WTC11 (cell line): ENCODE data around the gene CEP350. TPM values are rescaled to one million over a fixed set of nuclear protein-coding genes. Genes with fewer than 3 reads are reported as not detected.
"Not testable (repeated sequence)": the region's sequence is repeated elsewhere in the genome, so short reads cannot be mapped to it uniquely, and the experiment has no call there.

Experiments
- ATAC-seq: fragments of 200-7000 bp; cut with Tn5 transposase; 2 replicates; pipeline ENCODE4 v1.10.0; 2021; ENCODE audit warnings: mild to moderate bottlenecking, moderate library complexity
- CTCF ChIA-PET: fragments of 300-600 bp; sonication (Branson Sonifier 250); formaldehyde crosslinking; loops from one replicate; lab custom pipeline; 2021; ENCODE audit warnings: antibody characterized with exemption; lab: Charles Lee
- POLR2A ChIA-PET: fragments of 350-600 bp; sonication (Branson Sonifier 250); formaldehyde crosslinking; loops from one replicate; lab custom pipeline; 2021; ENCODE audit warnings: antibody characterized with exemption; lab: Charles Lee
- DNase-seq: peaks from one replicate; pipeline ENCODE4 v3.0.0; 2021; ENCODE audit warnings: low spot score
- H3K27ac Mint-ChIP-seq: 2 replicates; pipeline ENCODE4 v1.8.0; 2021; ENCODE audit warnings: mixed read lengths
- H3K27me3 Mint-ChIP-seq: 2 replicates; pipeline ENCODE4 v1.8.0; 2021; ENCODE audit warnings: low read depth, mild to moderate bottlenecking, moderate library complexity, mixed read lengths
- H3K36me3 Mint-ChIP-seq: 2 replicates; pipeline ENCODE4 v1.8.0; 2021; ENCODE audit warnings: mixed read lengths
- H3K4me1 Mint-ChIP-seq: 2 replicates; pipeline ENCODE4 v1.8.0; 2022; ENCODE audit warnings: mixed read lengths
- H3K4me3 Mint-ChIP-seq: 2 replicates; pipeline ENCODE4 v1.8.0; 2021; ENCODE audit warnings: mild to moderate bottlenecking, moderate library complexity, mixed read lengths
- H3K9me3 Mint-ChIP-seq: 2 replicates; pipeline ENCODE4 v1.8.0; 2021; ENCODE audit warnings: mixed read lengths
- CBFB ChIP-seq: sonication (generic); formaldehyde crosslinking; IDR thresholded peaks from 2 replicates; pipeline ENCODE4 v1.8.1; 2022; ENCODE audit warnings: mild to moderate bottlenecking, low read depth, missing genetic modification reagents
- ETV6 ChIP-seq: sonication (generic); formaldehyde crosslinking; IDR thresholded peaks from 2 replicates; pipeline ENCODE4 v1.8.1; 2022; ENCODE audit warnings: mild to moderate bottlenecking, missing genetic modification reagents
- GRHL2 ChIP-seq: fragments of 250-450 bp; sonication (Bioruptor Pico); IDR thresholded peaks from 2 replicates; pipeline ENCODE4 v1.8.0; 2022; ENCODE audit warnings: mild to moderate bottlenecking, moderate library complexity; ENCODE audit not compliant: insufficient replicate concordance, severe bottlenecking
- NFATC4 ChIP-seq: fragments of 250-450 bp; sonication (Bioruptor Pico); IDR thresholded peaks from 2 replicates; pipeline ENCODE4 v1.9.0; 2021; ENCODE audit warnings: mild to moderate bottlenecking
- NFE2L1 ChIP-seq: sonication (generic); formaldehyde crosslinking; IDR thresholded peaks from 2 replicates; pipeline ENCODE4 v1.8.1; 2023; ENCODE audit warnings: missing genetic modification reagents
- ZNF219 ChIP-seq: sonication (generic); formaldehyde crosslinking; IDR thresholded peaks from 2 replicates; pipeline ENCODE4 v1.8.0; 2023; ENCODE audit warnings: missing genetic modification reagents, mild to moderate bottlenecking, borderline replicate concordance
- ZNF423 ChIP-seq: fragments of 250-450 bp; sonication (Bioruptor Pico); IDR thresholded peaks from 2 replicates; pipeline ENCODE4 v2.1.2; 2022; ENCODE audit warnings: mild to moderate bottlenecking, moderate library complexity
- total RNA-seq: library from RNA; stranded (reverse); gene quantifications from 3 replicates; pipeline ENCODE4 v1.2.3, GENCODE V29; 2021
- TF ChIP-seq, protein P1 (sequence below): sonication (generic); formaldehyde crosslinking; IDR thresholded peaks from 2 replicates; pipeline ENCODE4 v1.8.0; 2022; ENCODE audit warnings: mild to moderate bottlenecking, missing genetic modification reagents
- TF ChIP-seq, protein P2 (sequence below): fragments of 250-450 bp; sonication (Bioruptor Pico); IDR thresholded peaks from 2 replicates; pipeline ENCODE4 v1.9.0; 2021; ENCODE audit warnings: mild to moderate bottlenecking
- TF ChIP-seq, protein P3 (sequence below): sonication (generic); formaldehyde crosslinking; IDR thresholded peaks from 2 replicates; pipeline ENCODE4 v1.8.0; 2022; ENCODE audit warnings: mild to moderate bottlenecking, missing genetic modification reagents
- TF ChIP-seq, protein P4 (sequence below): sonication (generic); formaldehyde crosslinking; IDR thresholded peaks from 2 replicates; pipeline ENCODE4 v1.8.1; 2023; ENCODE audit warnings: mild to moderate bottlenecking, missing genetic modification reagents, moderate library complexity
- TF ChIP-seq, protein P5 (sequence below): sonication (generic); formaldehyde crosslinking; IDR thresholded peaks from 2 replicates; pipeline ENCODE4 v1.8.0; 2023; ENCODE audit warnings: missing genetic modification reagents
- TF ChIP-seq, protein P6 (sequence below): sonication (generic); formaldehyde crosslinking; IDR thresholded peaks from 2 replicates; pipeline ENCODE4 v1.8.1; 2022; ENCODE audit warnings: mild to moderate bottlenecking, moderate library complexity, missing genetic modification reagents
- TF ChIP-seq, protein P7 (sequence below): sonication (generic); formaldehyde crosslinking; IDR thresholded peaks from 2 replicates; pipeline ENCODE4 v1.8.1; 2023; ENCODE audit warnings: mild to moderate bottlenecking, moderate library complexity, missing genetic modification reagents

CEP350 gene
- total RNA-seq, 1 experiment from 2014 or later = 34.2 TPM

DNA sequence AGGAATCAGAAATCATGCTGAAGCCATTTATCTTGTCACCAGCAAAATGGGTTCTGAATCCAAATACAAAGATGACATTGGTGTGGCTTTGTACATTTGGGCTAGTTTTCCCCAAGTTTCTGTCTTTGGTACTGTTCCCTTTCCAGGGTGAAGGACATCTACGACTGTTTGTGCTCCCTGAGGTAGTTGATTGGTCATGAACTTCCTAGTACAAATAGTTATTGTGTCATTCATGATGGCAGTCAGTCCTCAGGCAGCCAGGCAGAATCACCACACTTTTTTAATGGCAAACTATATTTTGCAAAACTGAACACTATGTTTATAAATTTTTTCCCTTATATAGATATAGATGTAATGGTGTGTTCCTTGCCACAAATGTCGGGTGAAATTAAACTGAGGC is 46.0 kb downstream of the CEP350 start:
- TF ChIP-seq, protein P1, sequence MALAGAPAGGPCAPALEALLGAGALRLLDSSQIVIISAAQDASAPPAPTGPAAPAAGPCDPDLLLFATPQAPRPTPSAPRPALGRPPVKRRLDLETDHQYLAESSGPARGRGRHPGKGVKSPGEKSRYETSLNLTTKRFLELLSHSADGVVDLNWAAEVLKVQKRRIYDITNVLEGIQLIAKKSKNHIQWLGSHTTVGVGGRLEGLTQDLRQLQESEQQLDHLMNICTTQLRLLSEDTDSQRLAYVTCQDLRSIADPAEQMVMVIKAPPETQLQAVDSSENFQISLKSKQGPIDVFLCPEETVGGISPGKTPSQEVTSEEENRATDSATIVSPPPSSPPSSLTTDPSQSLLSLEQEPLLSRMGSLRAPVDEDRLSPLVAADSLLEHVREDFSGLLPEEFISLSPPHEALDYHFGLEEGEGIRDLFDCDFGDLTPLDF = no peak
- TF ChIP-seq NFATC4 (CRISPR knock-in tag) (no peak), CBFB (CRISPR knock-in tag) (no peak), ETV6 (no peak)
- TF ChIP-seq, protein P2, sequence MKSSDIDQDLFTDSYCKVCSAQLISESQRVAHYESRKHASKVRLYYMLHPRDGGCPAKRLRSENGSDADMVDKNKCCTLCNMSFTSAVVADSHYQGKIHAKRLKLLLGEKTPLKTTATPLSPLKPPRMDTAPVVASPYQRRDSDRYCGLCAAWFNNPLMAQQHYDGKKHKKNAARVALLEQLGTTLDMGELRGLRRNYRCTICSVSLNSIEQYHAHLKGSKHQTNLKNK = no peak
- no peaks in the 10 kb centered on the region for H3K27me3 Mint-ChIP-seq
- no peaks in the 10 kb centered on the region for H3K4me1 Mint-ChIP-seq
- DNase-seq (no peak), ATAC-seq (no peak)
- H3K36me3 Mint-ChIP-seq = peaks cover 10% of the 10 kb centered on the region
- H3K27ac Mint-ChIP-seq = no peak overlapping the region
- CTCF ChIA-PET = no interaction called here
- POLR2A ChIA-PET = no interaction called here
- H3K4me3 Mint-ChIP-seq = no peak overlapping the region
- no peaks in the 10 kb centered on the region for H3K9me3 Mint-ChIP-seq

DNA sequence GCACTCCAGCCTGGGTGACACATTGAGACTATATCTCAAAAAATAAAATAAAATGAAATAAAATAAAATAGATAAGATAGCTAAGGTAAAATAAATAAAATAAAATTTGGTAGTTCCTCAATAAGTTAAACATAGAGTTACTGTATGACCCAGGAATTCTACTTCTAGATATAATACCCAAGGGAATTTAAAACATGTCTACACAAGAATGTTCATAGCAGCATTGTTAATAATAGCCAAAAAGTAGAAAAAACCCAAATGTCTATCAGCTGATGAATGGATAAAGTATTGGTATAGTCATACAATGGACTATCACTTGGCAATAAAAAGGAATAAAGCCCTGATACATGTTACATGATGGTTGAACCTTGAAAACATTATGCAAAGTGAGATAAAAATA is 47.8 kb downstream of the CEP350 start:
- Mint-ChIP-seq H3K27me3 (no peaks in the 10 kb centered on the region), H3K9me3 (peaks cover 7% of the 10 kb centered on the region), H3K4me3 (no peak overlapping the region), H3K36me3 (peaks cover 14% of the 10 kb centered on the region), H3K27ac (no peak overlapping the region), H3K4me1 (no peaks in the 10 kb centered on the region)
- CTCF ChIA-PET = no interaction called here
- DNase-seq (no peak), ATAC-seq (no peak)
- POLR2A ChIA-PET = no interaction called here
- TF ChIP-seq, protein P3, sequence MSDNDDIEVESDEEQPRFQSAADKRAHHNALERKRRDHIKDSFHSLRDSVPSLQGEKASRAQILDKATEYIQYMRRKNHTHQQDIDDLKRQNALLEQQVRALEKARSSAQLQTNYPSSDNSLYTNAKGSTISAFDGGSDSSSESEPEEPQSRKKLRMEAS (CRISPR knock-in tag) = no peak

DNA sequence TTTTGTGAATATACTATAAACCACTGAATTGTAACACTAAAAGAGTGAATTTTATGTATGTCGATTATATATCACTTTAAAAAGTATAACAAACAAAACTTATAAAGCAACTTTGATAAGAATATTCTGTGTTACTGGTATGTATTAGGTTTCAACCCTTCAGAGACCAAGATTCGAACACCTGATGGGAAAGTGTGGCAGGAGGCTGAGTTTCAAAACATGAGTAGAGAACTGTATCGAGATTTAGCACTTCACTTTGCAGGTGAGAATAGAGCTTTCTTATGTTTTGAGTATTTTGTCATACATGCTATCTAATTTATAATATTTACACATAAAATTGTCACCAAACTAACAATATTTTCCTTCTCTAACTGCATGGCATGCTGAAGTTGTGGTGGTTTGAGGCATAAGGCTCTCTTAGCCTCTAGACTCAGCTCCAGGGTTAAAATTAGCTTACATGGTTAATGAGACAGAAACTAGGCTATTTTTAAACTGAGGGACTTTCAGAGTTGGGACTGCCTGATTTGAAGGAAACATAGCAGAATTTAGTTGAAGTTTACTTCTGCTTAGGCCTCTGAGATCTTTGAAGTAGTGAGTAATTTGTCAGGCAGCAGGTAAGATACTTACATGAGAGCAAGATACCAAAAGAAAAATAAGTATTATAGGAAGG is 48.6 kb downstream of the CEP350 start:
- H3K4me1 Mint-ChIP-seq = no peaks in the 10 kb centered on the region
- peaks cover 7% of the 10 kb centered on the region for H3K9me3 Mint-ChIP-seq
- TF ChIP-seq GRHL2 (CRISPR knock-in tag) = no peak
- TF ChIP-seq, protein P4, sequence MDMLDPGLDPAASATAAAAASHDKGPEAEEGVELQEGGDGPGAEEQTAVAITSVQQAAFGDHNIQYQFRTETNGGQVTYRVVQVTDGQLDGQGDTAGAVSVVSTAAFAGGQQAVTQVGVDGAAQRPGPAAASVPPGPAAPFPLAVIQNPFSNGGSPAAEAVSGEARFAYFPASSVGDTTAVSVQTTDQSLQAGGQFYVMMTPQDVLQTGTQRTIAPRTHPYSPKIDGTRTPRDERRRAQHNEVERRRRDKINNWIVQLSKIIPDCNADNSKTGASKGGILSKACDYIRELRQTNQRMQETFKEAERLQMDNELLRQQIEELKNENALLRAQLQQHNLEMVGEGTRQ (CRISPR knock-in tag) = no peak
- TF ChIP-seq, protein P5, sequence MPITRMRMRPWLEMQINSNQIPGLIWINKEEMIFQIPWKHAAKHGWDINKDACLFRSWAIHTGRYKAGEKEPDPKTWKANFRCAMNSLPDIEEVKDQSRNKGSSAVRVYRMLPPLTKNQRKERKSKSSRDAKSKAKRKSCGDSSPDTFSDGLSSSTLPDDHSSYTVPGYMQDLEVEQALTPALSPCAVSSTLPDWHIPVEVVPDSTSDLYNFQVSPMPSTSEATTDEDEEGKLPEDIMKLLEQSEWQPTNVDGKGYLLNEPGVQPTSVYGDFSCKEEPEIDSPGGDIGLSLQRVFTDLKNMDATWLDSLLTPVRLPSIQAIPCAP (CRISPR knock-in tag) = no peak
- TF ChIP-seq, protein P6, sequence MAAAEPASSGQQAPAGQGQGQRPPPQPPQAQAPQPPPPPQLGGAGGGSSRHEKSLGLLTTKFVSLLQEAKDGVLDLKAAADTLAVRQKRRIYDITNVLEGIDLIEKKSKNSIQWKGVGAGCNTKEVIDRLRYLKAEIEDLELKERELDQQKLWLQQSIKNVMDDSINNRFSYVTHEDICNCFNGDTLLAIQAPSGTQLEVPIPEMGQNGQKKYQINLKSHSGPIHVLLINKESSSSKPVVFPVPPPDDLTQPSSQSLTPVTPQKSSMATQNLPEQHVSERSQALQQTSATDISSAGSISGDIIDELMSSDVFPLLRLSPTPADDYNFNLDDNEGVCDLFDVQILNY (CRISPR knock-in tag) = no peak
- TF ChIP-seq ZNF219 (CRISPR knock-in tag) = no peak
- no peak for TF ChIP-seq NFE2L1 (CRISPR knock-in tag)
- TF ChIP-seq, protein P7, sequence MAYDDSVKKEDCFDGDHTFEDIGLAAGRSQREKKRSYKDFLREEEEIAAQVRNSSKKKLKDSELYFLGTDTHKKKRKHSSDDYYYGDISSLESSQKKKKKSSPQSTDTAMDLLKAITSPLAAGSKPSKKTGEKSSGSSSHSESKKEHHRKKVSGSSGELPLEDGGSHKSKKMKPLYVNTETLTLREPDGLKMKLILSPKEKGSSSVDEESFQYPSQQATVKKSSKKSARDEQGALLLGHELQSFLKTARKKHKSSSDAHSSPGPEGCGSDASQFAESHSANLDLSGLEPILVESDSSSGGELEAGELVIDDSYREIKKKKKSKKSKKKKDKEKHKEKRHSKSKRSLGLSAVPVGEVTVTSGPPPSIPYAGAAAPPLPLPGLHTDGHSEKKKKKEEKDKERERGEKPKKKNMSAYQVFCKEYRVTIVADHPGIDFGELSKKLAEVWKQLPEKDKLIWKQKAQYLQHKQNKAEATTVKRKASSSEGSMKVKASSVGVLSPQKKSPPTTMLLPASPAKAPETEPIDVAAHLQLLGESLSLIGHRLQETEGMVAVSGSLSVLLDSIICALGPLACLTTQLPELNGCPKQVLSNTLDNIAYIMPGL (CRISPR knock-in tag) = no peak
- TF ChIP-seq ZNF423 (CRISPR knock-in tag) = no peak
- no peak for DNase-seq
- no peaks in the 10 kb centered on the region for H3K27me3 Mint-ChIP-seq
- POLR2A ChIA-PET = no interaction called here
- H3K4me3 Mint-ChIP-seq = no peak overlapping the region
- no peak overlapping the region for H3K27ac Mint-ChIP-seq
- H3K36me3 Mint-ChIP-seq = peaks cover 18% of the 10 kb centered on the region
- CTCF ChIA-PET = interaction anchor here (1.2 kb wide), 1 partner anchor 165 kb away, joined by 3 read pairs; no protein-coding TSS in a partner anchor
- no peak for ATAC-seq

DNA sequence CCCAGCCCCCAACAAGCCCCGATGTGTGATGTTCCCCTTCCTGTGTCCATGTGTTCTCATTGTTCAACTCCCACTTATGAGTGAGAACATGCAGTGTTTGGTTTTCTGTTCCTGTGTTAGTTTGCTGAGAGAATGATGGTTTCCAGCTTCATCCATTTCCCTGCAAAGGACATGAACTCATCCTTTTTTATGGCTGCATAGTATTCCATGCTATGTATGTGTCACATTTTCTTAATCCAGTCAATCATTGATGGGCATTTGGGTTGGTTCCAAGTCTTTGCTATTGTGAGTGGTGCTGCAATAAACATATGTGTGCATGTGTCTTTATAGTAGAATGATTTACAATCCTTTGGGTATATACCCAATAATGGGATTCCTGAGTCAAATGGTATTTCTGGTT is 52.2 kb downstream of the CEP350 start:
- H3K4me3 Mint-ChIP-seq, CTCF ChIA-PET, H3K4me1 Mint-ChIP-seq, POLR2A ChIA-PET, DNase-seq, H3K9me3 Mint-ChIP-seq, ATAC-seq, H3K27me3 Mint-ChIP-seq, H3K27ac Mint-ChIP-seq: not testable (repeated sequence)
- H3K36me3 Mint-ChIP-seq = peaks cover 20% of the 10 kb centered on the region
